Type B pancreatic cell (in vitro differentiated cells): Measurements from ENCODE around the gene STON2. TPM values are rescaled to one million over a fixed set of nuclear protein-coding genes. Genes with fewer than 3 reads are reported as not detected.

Experiments
- DNase-seq: peaks from one replicate; pipeline ENCODE4 v3.0.0; 2021; ENCODE audit warnings: mixed read lengths; ENCODE audit not compliant: unreplicated experiment; ENCODE audit errors: extremely low spot score
- H3K27ac Mint-ChIP-seq: 2 replicates; pipeline ENCODE4 v1.8.0; 2021; ENCODE audit warnings: mild to moderate bottlenecking, mixed read lengths
- H3K27me3 Mint-ChIP-seq: 2 replicates; pipeline ENCODE4 v1.8.0; 2021; ENCODE audit warnings: mixed read lengths
- H3K36me3 Mint-ChIP-seq: 2 replicates; pipeline ENCODE4 v1.8.0; 2021; ENCODE audit warnings: mixed read lengths
- H3K4me1 Mint-ChIP-seq: one replicate; pipeline ENCODE4 v1.8.0; 2021; ENCODE audit warnings: mixed read lengths; ENCODE audit not compliant: unreplicated experiment
- H3K4me3 Mint-ChIP-seq: 2 replicates; pipeline ENCODE4 v1.8.0; 2021; ENCODE audit warnings: mild to moderate bottlenecking, mixed read lengths
- H3K9me3 Mint-ChIP-seq: 2 replicates; pipeline ENCODE4 v1.8.0; 2021; ENCODE audit warnings: mixed read lengths
- CTCF ChIP-seq: fragments of 200-600 bp; sonication (generic); conservative IDR thresholded peaks from 2 replicates; pipeline ENCODE4 v1.5.0; 2021; ENCODE audit warnings: antibody characterized with exemption, mild to moderate bottlenecking
- total RNA-seq: library from RNA; stranded (reverse); gene quantifications from 2 replicates; pipeline ENCODE4 v1.2.1, GENCODE V29; 2021; ENCODE audit warnings: low replicate concordance

The STON2 gene
- total RNA-seq, 1 donor from 2014 or later, result 40.4 TPM

- DNase-seq, result no peak
- Mint-ChIP-seq H3K4me1 (peaks cover 5% of the 10 kb centered on the region), H3K4me3 (no peak overlapping the region), H3K27me3 (no peaks in the 10 kb centered on the region), H3K36me3 (peaks cover 32% of the 10 kb centered on the region), H3K9me3 (peaks cover 14% of the 10 kb centered on the region), H3K27ac (no peak overlapping the region)
- no peak for TF ChIP-seq CTCF
Observed at GRCh38 chr14:81416981-81417380, 16.9 kb upstream of the STON2 start.

GRCh38 chr14:81416194-81416952 is 16.2 kb upstream of the STON2 start:
- no peak overlapping the region for H3K27ac Mint-ChIP-seq
- H3K4me3 Mint-ChIP-seq, result no peak overlapping the region
- peaks cover 5% of the 10 kb centered on the region for H3K4me1 Mint-ChIP-seq
- DNase-seq, result no peak
- H3K27me3 Mint-ChIP-seq, result no peaks in the 10 kb centered on the region
- H3K9me3 Mint-ChIP-seq, result peaks cover 14% of the 10 kb centered on the region
- TF ChIP-seq CTCF, result no peak
- peaks cover 29% of the 10 kb centered on the region for H3K36me3 Mint-ChIP-seq

- Mint-ChIP-seq H3K36me3 (peaks cover 30% of the 10 kb centered on the region), H3K27me3 (no peaks in the 10 kb centered on the region), H3K4me1 (peaks cover 5% of the 10 kb centered on the region), H3K9me3 (peaks cover 18% of the 10 kb centered on the region), H3K27ac (no peak overlapping the region), H3K4me3 (no peak overlapping the region)
- DNase-seq, result no peak
- TF ChIP-seq CTCF, result no peak
Observed at GRCh38 chr14:81415781-81416180, 15.7 kb upstream of the STON2 start.

- Mint-ChIP-seq H3K27me3 (no peaks in the 10 kb centered on the region), H3K36me3 (peaks cover 26% of the 10 kb centered on the region), H3K4me3 (no peak overlapping the region), H3K9me3 (peaks cover 18% of the 10 kb centered on the region), H3K4me1 (peaks cover 5% of the 10 kb centered on the region), H3K27ac (no peak overlapping the region)
- no peak for TF ChIP-seq CTCF
- DNase-seq, result no peak
Observed at GRCh38 chr14:81414123-81414522, 14.0 kb upstream of the STON2 start.

- Mint-ChIP-seq H3K4me1 (peaks cover 14% of the 10 kb centered on the region), H3K4me3 (no peak overlapping the region), H3K27ac (no peak overlapping the region), H3K36me3 (peaks cover 33% of the 10 kb centered on the region), H3K9me3 (peaks cover 23% of the 10 kb centered on the region), H3K27me3 (no peaks in the 10 kb centered on the region)
- TF ChIP-seq CTCF, result no peak
- no peak for DNase-seq
Observed at GRCh38 chr14:81412779-81413178, 12.7 kb upstream of the STON2 start.
